ENCODE data around the gene MED28. TPM values are rescaled to one million over a fixed set of nuclear protein-coding genes. Genes with fewer than 3 reads are reported as not detected.
A peak's percentile ranks its signal among the peaks of the same experiment; 100 is the strongest.

Gene MED28
- total and polyA plus RNA-seq, 2 of the 4 experiments (the other 2 are of a cell fraction) = 8.8 to 9.3 TPM

DNA sequence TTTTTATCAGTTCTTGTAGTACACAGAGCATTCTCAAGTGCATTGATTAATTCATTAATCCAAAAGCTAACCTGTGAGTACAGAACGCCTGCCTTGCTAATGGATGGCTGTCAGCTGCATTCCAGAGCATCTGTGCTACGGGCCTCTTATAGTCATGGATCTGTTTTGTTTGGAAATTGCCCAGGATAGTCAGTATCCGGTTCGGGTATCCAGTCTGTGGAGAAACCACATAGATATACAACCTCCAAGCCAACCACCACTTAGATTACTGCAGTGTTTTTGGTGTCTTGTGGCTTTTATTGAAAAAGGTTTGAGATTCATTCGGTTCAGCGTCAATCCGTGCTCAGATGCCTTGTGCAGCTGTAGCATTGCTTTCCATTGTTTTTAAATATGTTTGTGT is 33.5 kb upstream of the MED28 start:
- no peaks in the 10 kb centered on the region for H3K27me3 ChIP-seq (ENCODE audit: control insufficient read depth, insufficient read depth, low read length)
- peaks cover 3% of the 10 kb centered on the region for H3K9me1 ChIP-seq (ENCODE audit: insufficient read depth, low read length)
- H4K5ac ChIP-seq (ENCODE audit: low read depth, low read length) = no peak overlapping the region
- H3K36me3 ChIP-seq (ENCODE audit: control insufficient read depth, insufficient read depth, low read length) = peaks cover 25% of the 10 kb centered on the region
- no peak overlapping the region for H3K4me2 ChIP-seq (ENCODE audit: low read depth, low read length)
- H3K79me1 ChIP-seq (ENCODE audit: low read depth in 1 of 2, low read length in 2 of 2) = peaks cover 16 to 21% of the 10 kb centered on the region in 2 experiments
- ATAC-seq (ENCODE audit: low read depth) (no peak), DNase-seq (peak; percentile 76)
- H3K23ac ChIP-seq (ENCODE audit: low read depth, low read length) = no peak overlapping the region
- H3K14ac ChIP-seq (replicated peaks; ENCODE audit: low read depth, low read length) = no peak overlapping the region
- no peak overlapping the region for H3K56ac ChIP-seq (ENCODE audit: extremely low read depth, insufficient read depth, low read length)
- TF ChIP-seq MAFK (IDR thresholded peaks at IDR 0.05; ENCODE audit: low read depth, low read length) = no peak
- no peak for TF ChIP-seq POLR2A (IDR thresholded peaks at IDR 0.05; ENCODE audit: low read depth, low read length)
- TF ChIP-seq USF2 (IDR thresholded peaks at IDR 0.05; ENCODE audit: low read depth, low read length) = no peak
- TF ChIP-seq BHLHE40 (IDR thresholded peaks at IDR 0.05; ENCODE audit: low read depth, low read length) = no peak
- TF ChIP-seq MXI1 (IDR thresholded peaks at IDR 0.05; ENCODE audit: borderline replicate concordance, low read depth, low read length) = no peak
- TF ChIP-seq, protein P1, sequence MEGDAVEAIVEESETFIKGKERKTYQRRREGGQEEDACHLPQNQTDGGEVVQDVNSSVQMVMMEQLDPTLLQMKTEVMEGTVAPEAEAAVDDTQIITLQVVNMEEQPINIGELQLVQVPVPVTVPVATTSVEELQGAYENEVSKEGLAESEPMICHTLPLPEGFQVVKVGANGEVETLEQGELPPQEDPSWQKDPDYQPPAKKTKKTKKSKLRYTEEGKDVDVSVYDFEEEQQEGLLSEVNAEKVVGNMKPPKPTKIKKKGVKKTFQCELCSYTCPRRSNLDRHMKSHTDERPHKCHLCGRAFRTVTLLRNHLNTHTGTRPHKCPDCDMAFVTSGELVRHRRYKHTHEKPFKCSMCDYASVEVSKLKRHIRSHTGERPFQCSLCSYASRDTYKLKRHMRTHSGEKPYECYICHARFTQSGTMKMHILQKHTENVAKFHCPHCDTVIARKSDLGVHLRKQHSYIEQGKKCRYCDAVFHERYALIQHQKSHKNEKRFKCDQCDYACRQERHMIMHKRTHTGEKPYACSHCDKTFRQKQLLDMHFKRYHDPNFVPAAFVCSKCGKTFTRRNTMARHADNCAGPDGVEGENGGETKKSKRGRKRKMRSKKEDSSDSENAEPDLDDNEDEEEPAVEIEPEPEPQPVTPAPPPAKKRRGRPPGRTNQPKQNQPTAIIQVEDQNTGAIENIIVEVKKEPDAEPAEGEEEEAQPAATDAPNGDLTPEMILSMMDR (conservative IDR thresholded peaks at IDR 0.05; ENCODE audit: low read depth, low read length) = no peak
- TF ChIP-seq NFE2L2 (IDR thresholded peaks at IDR 0.05; ENCODE audit: low read depth, low read length) = no peak
- no peak for TF ChIP-seq CEBPB (IDR thresholded peaks at IDR 0.05; ENCODE audit: low read depth, low read length)
- TF ChIP-seq, protein P2, sequence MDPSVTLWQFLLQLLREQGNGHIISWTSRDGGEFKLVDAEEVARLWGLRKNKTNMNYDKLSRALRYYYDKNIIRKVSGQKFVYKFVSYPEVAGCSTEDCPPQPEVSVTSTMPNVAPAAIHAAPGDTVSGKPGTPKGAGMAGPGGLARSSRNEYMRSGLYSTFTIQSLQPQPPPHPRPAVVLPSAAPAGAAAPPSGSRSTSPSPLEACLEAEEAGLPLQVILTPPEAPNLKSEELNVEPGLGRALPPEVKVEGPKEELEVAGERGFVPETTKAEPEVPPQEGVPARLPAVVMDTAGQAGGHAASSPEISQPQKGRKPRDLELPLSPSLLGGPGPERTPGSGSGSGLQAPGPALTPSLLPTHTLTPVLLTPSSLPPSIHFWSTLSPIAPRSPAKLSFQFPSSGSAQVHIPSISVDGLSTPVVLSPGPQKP (IDR thresholded peaks at IDR 0.05; ENCODE audit: borderline replicate concordance, low read depth, low read length) = no peak
- TF ChIP-seq FOS (IDR thresholded peaks at IDR 0.05; ENCODE audit: low read depth, low read length) = no peak
- TF ChIP-seq SMC3 (IDR thresholded peaks at IDR 0.05; ENCODE audit: low read depth, low read length) = no peak
- TF ChIP-seq RFX5 (IDR thresholded peaks at IDR 0.05; ENCODE audit: low read depth, low read length) = no peak
- TF ChIP-seq CHD1 (IDR thresholded peaks at IDR 0.05; ENCODE audit: low read depth, low read length) = no peak
- no peak for TF ChIP-seq RAD21 (IDR thresholded peaks at IDR 0.05; ENCODE audit: low read length)
- no peak for TF ChIP-seq MAZ (IDR thresholded peaks at IDR 0.05; ENCODE audit: borderline replicate concordance, low read depth, low read length)
- dilution Hi-C loops (cut with HindIII; ENCODE audit: low sequenced_read_pairs, unreplicated experiment) (no loop called here), intact Hi-C loops (cut with micrococcal nuclease) (no loop called here), in situ Hi-C loops (cut with MboI; ENCODE audit: low sequenced_read_pairs) (loop anchor here (5.0 to 25.0 kb wide), 3 partner anchors 36 to 431 kb away; partner anchors contain the start of genes DCAF16, LCORL and NCAPG)
- H3K4ac ChIP-seq (ENCODE audit: low read depth, low read length) = no peak overlapping the region
- H3K27ac ChIP-seq (ENCODE audit: insufficient read depth, low read length) = no peak overlapping the region
- H2AFZ ChIP-seq (replicated peaks; ENCODE audit: low read length, poor library complexity) = no peak overlapping the region
- ChIA-PET POLR2A (ENCODE audit: unreplicated experiment) (no interaction called here), CTCF (no interaction called here)
- H2BK15ac ChIP-seq (ENCODE audit: low read depth, low read length) = no peak overlapping the region
- no TSS peak for BruUV-seq (replicated peaks)
- H3K18ac ChIP-seq (ENCODE audit: low read depth, low read length) = no peak overlapping the region
- H2BK20ac ChIP-seq (ENCODE audit: low read depth, low read length) = no peak overlapping the region
- H3K4me1 ChIP-seq (ENCODE audit: control insufficient read depth, insufficient read depth, low read length) = peaks cover 6% of the 10 kb centered on the region; the same call in 1 of the 2 replicates
- no peak overlapping the region for H2AK5ac ChIP-seq (ENCODE audit: low read depth, low read length)
- H2BK120ac ChIP-seq (ENCODE audit: low read depth, low read length) = no peak overlapping the region
- no peak overlapping the region for H3K9ac ChIP-seq (ENCODE audit: low read depth, low read length)
- no peaks in the 10 kb centered on the region; the same call in 1 of the 2 replicates for H4K20me1 ChIP-seq (ENCODE audit: insufficient read depth, low read length)
- no peak overlapping the region for H3K4me3 ChIP-seq (ENCODE audit: insufficient read depth, low read depth, low read length)
- no peak overlapping the region for H4K8ac ChIP-seq (ENCODE audit: low read depth in 2 of 2, low read length in 2 of 2)
- no peak overlapping the region for H2BK5ac ChIP-seq (ENCODE audit: low read depth, low read length, poor library complexity, severe bottlenecking)
- no peak overlapping the region for H2AK9ac ChIP-seq (replicated peaks; ENCODE audit: low read depth, low read length, poor library complexity)
- 90% methylated on average over 3 of the region's 7 CpGs; no CpG with 5 or more reads in 1 of the 2 experiments for WGBS, 2 experiments (ENCODE audit: extremely low coverage in 2 of 2, insufficient read length in 1 of 2)
- no peaks in the 10 kb centered on the region for H3K9me3 ChIP-seq (ENCODE audit: control insufficient read depth, insufficient read depth, low read length)
- H4K91ac ChIP-seq (ENCODE audit: insufficient read depth, low read depth, low read length) = no peak overlapping the region
